Ovary (tissue), 3 donors: ENCODE measurements around the gene ZNF800.

Experiments used
- CTCF ChIP-seq, 3 donors: fragments of 450-650 bp in 2 of 3; fragments of 200-600 bp in 1 of 3; IDR thresholded peaks; one replicate each; pipeline versions ENCODE4 v1.5.1 to v1.8.0; 2016 to 2022; ENCODE audit warnings: antibody characterized with exemption in 3 of 3, mild to moderate bottlenecking in 1 of 3
- EP300 ChIP-seq: sonication (generic); formaldehyde crosslinking; IDR thresholded peaks from one replicate; pipeline ENCODE4 v1.6.1; 2017; ENCODE audit warnings: antibody characterized with exemption
- donor health status: DM: no; HTN: no; CAD: no.

- no peak for TF ChIP-seq EP300
- no peak for TF ChIP-seq CTCF (IDR thresholded peaks at IDR 0.05)
These were observed 12.9 kb downstream of the ZNF800 start for GRCh38 chr7:127379642-127380041.
